ENCODE results near the gene LYST. TPM values are rescaled to one million over a fixed set of nuclear protein-coding genes. Genes with fewer than 3 reads are reported as not detected.

Gene LYST
- total RNA-seq, 1 experiment from 2014 or later: 4.8 TPM

- no peaks in the 10 kb centered on the region for H3K79me2 ChIP-seq (ENCODE audit: low read length)
- no peaks in the 10 kb centered on the region for H3K4me1 ChIP-seq (ENCODE audit: insufficient read depth, low read length)
- no peak overlapping the region for H3K4me3 ChIP-seq (ENCODE audit: low read length)
- no peak for DNase-seq
- BruUV-seq (replicated peaks): no TSS peak
- H3F3A ChIP-seq (ENCODE audit: low read length, unreplicated experiment): no peaks in the 10 kb centered on the region
- no peak for ATAC-seq
- no peak overlapping the region for H3K9ac ChIP-seq (ENCODE audit: low read length)
- no peaks in the 10 kb centered on the region for H3K36me3 ChIP-seq (ENCODE audit: low read depth, low read length)
- ChIA-PET CTCF (no interaction called here), POLR2A (ENCODE audit: unreplicated experiment) (no interaction called here)
- H4K20me1 ChIP-seq (ENCODE audit: low read length): no peaks in the 10 kb centered on the region
- intact Hi-C loops (cut with micrococcal nuclease): no loop called here
- no peaks in the 10 kb centered on the region for H3K27me3 ChIP-seq (ENCODE audit: low read length)
- TF ChIP-seq CTCF (conservative IDR thresholded peaks at IDR 0.05; ENCODE audit: low read depth, low read length) (no peak), EZH2phosphoT487 (IDR thresholded peaks at IDR 0.05; ENCODE audit: borderline replicate concordance, low read length) (no peak), EZH2 (IDR thresholded peaks at IDR 0.05; ENCODE audit: low read length, unreplicated experiment) (no peak)
- no peak overlapping the region for H3K27ac ChIP-seq (ENCODE audit: low read length)
- H3K9me2 ChIP-seq (replicated peaks; ENCODE audit: low read length): no peaks in the 10 kb centered on the region
- no peak overlapping the region for H2AFZ ChIP-seq (ENCODE audit: low read length)
- H3K4me2 ChIP-seq (ENCODE audit: low read length): no peak overlapping the region
- H3K9me3 ChIP-seq (ENCODE audit: low read length): no peaks in the 10 kb centered on the region
Measured at GRCh38 chr1:235628316-235629005, 238.2 kb downstream of the LYST start.

- Histone ChIP-seq H3K9me2 (replicated peaks; ENCODE audit: low read length) (no peaks in the 10 kb centered on the region), H3K4me2 (ENCODE audit: low read length) (no peak overlapping the region), H3K27me3 (ENCODE audit: low read length) (no peaks in the 10 kb centered on the region), H4K20me1 (ENCODE audit: low read length) (no peaks in the 10 kb centered on the region), H3K27ac (ENCODE audit: low read length) (no peak overlapping the region), H3K9ac (ENCODE audit: low read length) (no peak overlapping the region), H2AFZ (ENCODE audit: low read length) (no peak overlapping the region), H3K4me3 (ENCODE audit: low read length) (no peak overlapping the region), H3K36me3 (ENCODE audit: low read depth, low read length) (no peaks in the 10 kb centered on the region), H3K4me1 (ENCODE audit: insufficient read depth, low read length) (no peaks in the 10 kb centered on the region), H3F3A (ENCODE audit: low read length, unreplicated experiment) (no peaks in the 10 kb centered on the region), H3K9me3 (ENCODE audit: low read length) (no peaks in the 10 kb centered on the region), H3K79me2 (ENCODE audit: low read length) (no peaks in the 10 kb centered on the region)
- DNase-seq (no peak), ATAC-seq (no peak)
- no peak for TF ChIP-seq CTCF (conservative IDR thresholded peaks at IDR 0.05; ENCODE audit: low read depth, low read length)
- TF ChIP-seq EZH2phosphoT487 (IDR thresholded peaks at IDR 0.05; ENCODE audit: borderline replicate concordance, low read length): no peak
- TF ChIP-seq EZH2 (IDR thresholded peaks at IDR 0.05; ENCODE audit: low read length, unreplicated experiment): no peak
- intact Hi-C loops (cut with micrococcal nuclease): no loop called here
- ChIA-PET POLR2A (ENCODE audit: unreplicated experiment) (no interaction called here), CTCF (no interaction called here)
- BruUV-seq (replicated peaks): no TSS peak
Measured at GRCh38 chr1:235625831-235626230, 240.9 kb downstream of the LYST start.

GRCh38 chr1:235625340-235625739 is 241.4 kb downstream of the LYST start:
- Histone ChIP-seq H3K27me3 (ENCODE audit: low read length) (no peaks in the 10 kb centered on the region), H2AFZ (ENCODE audit: low read length) (no peak overlapping the region), H3K4me3 (ENCODE audit: low read length) (no peak overlapping the region), H3K9me3 (ENCODE audit: low read length) (no peaks in the 10 kb centered on the region), H3F3A (ENCODE audit: low read length, unreplicated experiment) (no peaks in the 10 kb centered on the region), H3K4me1 (ENCODE audit: insufficient read depth, low read length) (no peaks in the 10 kb centered on the region), H4K20me1 (ENCODE audit: low read length) (no peaks in the 10 kb centered on the region), H3K27ac (ENCODE audit: low read length) (no peak overlapping the region), H3K4me2 (ENCODE audit: low read length) (no peak overlapping the region), H3K9me2 (replicated peaks; ENCODE audit: low read length) (no peaks in the 10 kb centered on the region), H3K36me3 (ENCODE audit: low read depth, low read length) (no peaks in the 10 kb centered on the region), H3K79me2 (ENCODE audit: low read length) (no peaks in the 10 kb centered on the region), H3K9ac (ENCODE audit: low read length) (no peak overlapping the region)
- TF ChIP-seq EZH2 (IDR thresholded peaks at IDR 0.05; ENCODE audit: low read length, unreplicated experiment) (no peak), CTCF (conservative IDR thresholded peaks at IDR 0.05; ENCODE audit: low read depth, low read length) (no peak), EZH2phosphoT487 (IDR thresholded peaks at IDR 0.05; ENCODE audit: borderline replicate concordance, low read length) (no peak)
- POLR2A ChIA-PET (ENCODE audit: unreplicated experiment): no interaction called here
- BruUV-seq (replicated peaks): no TSS peak
- no peak for DNase-seq
- CTCF ChIA-PET: no interaction called here
- ATAC-seq: no peak
- intact Hi-C loops (cut with micrococcal nuclease): no loop called here
